ENCODE measurements around the gene PACS2. TPM values are rescaled to one million over a fixed set of nuclear protein-coding genes. Genes with fewer than 3 reads are reported as not detected.

Gene PACS2
- total RNA-seq, 1 donor from 2014 or later = 66.8 TPM

DNA sequence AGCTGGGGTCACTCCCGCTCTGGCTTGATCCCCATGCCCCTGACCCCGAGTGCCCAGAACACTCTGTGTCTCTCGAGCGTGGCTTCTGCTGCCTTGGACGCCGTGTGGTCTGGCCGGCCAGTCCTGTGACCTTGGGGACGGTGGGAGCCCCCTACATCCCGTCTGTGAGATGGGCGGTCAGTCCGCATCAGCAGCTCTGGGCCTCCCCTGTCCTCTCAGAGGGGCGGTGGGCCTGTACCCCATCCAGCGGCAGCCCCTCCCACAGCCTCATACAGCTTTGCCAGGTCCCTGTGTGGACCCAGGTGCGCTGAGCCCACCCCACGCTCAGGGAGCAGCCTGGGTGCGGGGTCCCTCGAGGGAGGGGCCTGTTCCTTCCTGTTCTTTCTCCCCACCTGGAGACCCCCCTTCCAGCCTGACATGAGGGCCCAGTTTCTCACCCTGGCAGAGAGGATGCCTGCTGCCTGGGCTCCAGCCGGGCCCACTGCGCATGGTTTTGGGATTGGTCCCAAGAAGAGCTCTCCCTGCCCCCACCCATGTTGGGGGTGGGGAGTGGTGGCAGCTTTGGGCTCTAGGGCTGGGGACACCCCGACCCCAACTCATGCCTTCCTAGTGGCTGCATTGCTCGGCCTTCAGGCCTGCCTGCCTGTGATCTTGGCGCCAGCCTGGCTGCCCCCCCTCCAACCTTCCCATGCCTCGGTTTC is 106.6 kb downstream of the PACS2 start:
- intact Hi-C loops (cut with DNase I) = no loop called here
- DNase-seq = no peak
- ATAC-seq (ENCODE audit: poor library complexity) = peak; percentile 16

DNA sequence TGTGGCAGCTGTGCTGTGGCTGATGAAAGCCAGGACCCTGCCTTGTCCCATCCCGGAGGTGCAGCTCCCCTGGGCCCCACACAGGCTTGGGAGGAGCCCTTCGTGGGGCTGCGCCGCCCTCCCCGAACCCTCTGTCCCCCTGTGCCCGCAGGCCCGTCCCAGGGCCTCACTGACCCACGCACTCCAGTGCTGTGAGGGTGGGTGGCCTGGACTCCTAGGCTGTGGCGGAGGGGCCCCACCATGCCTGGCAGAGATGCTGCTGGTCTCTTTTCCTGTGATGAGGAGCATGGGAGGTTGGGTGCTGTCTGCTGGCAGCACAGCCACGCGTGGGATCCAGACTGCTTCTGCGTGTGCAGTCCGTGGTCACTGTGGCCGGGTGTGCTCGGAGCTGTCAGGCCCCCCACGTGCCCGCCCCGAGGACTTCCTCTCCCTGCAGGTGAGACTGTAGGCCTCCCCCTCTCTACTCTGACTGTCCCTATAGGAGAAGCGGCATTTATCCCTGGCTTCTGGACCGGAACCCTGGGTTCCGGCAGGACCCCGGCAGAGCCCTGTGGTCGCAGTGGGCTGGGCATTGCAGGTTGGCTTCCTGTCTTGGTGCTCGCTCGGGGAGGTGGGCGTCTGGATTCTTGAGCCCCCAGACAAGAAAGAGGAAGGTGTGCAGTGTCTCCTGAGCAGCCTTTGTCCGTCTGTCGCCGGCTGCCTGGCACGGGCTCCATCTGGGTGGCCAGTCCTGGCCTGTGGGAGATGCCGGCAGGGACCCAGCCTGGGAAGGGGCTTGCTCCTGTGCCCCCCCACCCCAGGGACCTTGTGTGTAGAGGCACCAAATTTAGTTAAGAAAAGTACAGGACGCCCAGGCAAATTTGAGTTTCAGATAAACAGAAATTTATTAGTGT is 107.4 kb downstream of the PACS2 start:
- no peak for DNase-seq
- ATAC-seq (ENCODE audit: poor library complexity) = peak; percentile 4
- intact Hi-C loops (cut with DNase I) = no loop called here

DNA sequence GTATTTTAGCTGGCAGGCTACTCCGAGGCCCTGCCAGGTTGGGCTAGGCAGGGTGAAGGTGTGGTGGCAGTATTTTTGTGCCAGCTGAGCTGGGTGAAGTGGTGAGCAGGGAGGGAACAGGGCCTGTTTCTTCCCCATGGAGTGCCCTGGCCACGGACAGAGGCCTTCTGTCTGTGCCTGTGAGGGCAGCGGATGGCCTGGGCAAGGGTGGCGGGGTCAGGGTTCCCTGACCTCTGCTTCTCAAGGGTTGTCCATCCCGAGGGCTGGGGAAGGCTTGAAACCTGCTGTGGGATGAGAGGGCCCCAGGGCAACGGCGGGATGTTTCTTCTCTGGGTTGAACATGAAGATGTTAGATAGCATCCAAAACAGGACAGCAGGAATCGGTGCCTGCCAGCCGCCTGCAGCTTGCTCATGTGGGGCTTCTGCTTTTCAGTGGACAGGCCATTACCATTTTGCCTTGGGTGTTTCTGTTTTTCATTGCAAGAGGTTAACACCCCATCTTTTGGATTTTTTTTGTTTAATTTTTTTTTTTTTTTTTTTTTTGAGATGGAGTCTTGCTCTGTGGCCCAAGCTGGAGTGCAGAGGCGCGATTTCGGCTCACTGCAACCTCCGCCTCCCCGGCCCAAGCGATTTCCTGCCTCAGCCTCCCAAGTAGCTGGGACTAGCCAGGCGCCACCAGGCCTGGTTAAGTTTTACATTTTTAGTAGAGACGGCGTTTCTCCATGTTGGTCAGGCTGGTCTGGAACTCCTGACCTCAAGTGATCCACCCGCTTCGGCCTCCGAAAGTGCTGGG is 108.3 kb downstream of the PACS2 start:
- intact Hi-C loops (cut with DNase I) = no loop called here
- no peak for DNase-seq
- peak; percentile 44 for ATAC-seq (ENCODE audit: poor library complexity)

DNA sequence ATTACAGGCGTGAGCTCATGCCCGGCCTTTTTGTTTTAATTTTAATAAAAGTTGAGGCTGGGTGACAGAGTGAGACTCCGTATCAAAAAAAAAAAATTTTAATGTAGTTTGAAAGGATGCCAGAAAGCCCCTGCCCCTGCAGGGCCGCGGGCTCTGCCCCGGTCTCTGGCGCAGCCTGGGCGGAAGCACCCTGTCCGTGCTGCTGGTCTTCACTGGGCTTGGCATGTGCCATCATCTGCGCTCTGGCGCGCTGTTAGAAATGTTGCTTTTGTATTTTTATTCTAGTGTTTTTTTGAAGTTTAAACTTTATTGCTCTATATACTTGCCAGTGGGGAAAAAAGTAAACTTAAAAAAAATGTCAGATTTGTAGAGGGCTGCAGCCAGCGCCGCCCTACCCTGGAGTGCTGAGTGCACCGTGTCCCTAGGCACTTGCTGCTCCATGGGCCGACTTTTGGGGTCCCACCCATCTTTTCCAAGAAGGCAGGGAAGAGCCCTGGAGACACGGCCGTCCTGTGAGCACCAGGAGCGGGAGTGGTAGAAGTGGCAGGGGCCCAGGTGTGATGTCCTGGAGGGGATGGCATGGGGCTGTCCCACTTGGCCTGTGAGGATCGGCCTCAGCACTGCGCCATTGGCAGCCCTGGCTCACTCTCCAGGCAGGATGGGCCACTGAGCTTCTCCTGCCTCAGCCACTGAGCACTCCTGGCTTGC is 109.1 kb downstream of the PACS2 start:
- ATAC-seq (ENCODE audit: poor library complexity) (no peak), DNase-seq (no peak)
- intact Hi-C loops (cut with DNase I) = no loop called here

- DNase-seq = no peak
- intact Hi-C loops (cut with DNase I) = no loop called here
- no peak for ATAC-seq (ENCODE audit: poor library complexity)
Measured at GRCh38 chr14:105424861-105425260, 110.3 kb downstream of the PACS2 start.

GRCh38 chr14:105425823-105426247 is 111.3 kb downstream of the PACS2 start:
- intact Hi-C loops (cut with DNase I) = no loop called here
- DNase-seq (no peak), ATAC-seq (ENCODE audit: poor library complexity) (no peak)

- ATAC-seq (ENCODE audit: poor library complexity) (no peak), DNase-seq (no peak)
- intact Hi-C loops (cut with DNase I) = no loop called here
Measured at GRCh38 chr14:105426416-105427130, 112.0 kb downstream of the PACS2 start.

- ATAC-seq (ENCODE audit: poor library complexity) (no peak), DNase-seq (no peak)
- intact Hi-C loops (cut with DNase I) = no loop called here
Measured at GRCh38 chr14:105427412-105427811, 112.9 kb downstream of the PACS2 start.

GRCh38 chr14:105427936-105428485 is 113.5 kb downstream of the PACS2 start:
- intact Hi-C loops (cut with DNase I) = no loop called here
- ATAC-seq (ENCODE audit: poor library complexity) (no peak), DNase-seq (no peak)

DNA sequence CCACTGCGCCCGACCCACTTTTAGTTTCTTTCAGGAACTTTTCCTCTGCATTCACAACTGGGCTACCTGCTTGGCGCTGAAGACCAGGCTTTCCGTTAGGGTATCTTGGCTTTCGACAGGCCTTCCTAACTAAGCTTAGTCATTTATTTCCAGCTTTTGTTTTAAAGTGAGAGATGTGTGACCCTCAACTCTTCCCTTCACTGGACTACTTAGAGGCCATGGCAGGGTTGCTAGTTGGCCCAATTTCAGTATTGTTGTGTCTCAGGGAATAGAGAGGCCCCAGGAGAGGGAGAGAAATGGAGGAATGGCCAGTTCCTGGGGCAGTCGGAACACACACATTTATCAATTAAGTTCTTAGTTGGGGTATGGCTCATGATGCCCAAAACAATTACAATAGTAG is 115.5 kb downstream of the PACS2 start:
- intact Hi-C loops (cut with DNase I) = no loop called here
- DNase-seq (no peak), ATAC-seq (ENCODE audit: poor library complexity) (no peak)

GRCh38 chr14:105430565-105430964 is 116.0 kb downstream of the PACS2 start:
- no peak for DNase-seq
- ATAC-seq (ENCODE audit: poor library complexity) = no peak
- intact Hi-C loops (cut with DNase I) = no loop called here

GRCh38 chr14:105431256-105431655 is 116.7 kb downstream of the PACS2 start:
- intact Hi-C loops (cut with DNase I) = no loop called here
- DNase-seq (no peak), ATAC-seq (ENCODE audit: poor library complexity) (no peak)

DNA sequence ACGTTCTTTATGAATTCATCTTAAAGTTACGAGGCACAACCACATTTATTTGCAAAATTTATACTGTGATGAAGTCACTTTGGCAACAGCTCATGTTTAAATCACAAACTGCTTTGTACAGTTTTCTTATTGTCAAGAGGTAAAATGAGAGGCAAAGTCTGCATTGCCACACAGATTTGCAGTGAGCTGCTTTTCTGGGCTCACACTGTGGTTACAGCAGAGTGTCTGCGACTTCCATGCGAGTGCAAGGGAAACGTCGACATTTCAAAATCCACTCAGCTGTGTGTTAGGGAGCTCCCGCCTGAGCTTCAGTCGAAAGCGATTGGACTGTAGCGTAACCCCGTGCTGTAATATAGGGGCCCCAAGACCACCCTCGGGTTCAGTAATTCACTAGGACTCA is 118.1 kb downstream of the PACS2 start:
- intact Hi-C loops (cut with DNase I) = no loop called here
- no peak for DNase-seq
- ATAC-seq (ENCODE audit: poor library complexity) = no peak

GRCh38 chr14:105433161-105433605 is 118.6 kb downstream of the PACS2 start:
- no peak for ATAC-seq (ENCODE audit: poor library complexity)
- intact Hi-C loops (cut with DNase I) = no loop called here
- DNase-seq = no peak

DNA sequence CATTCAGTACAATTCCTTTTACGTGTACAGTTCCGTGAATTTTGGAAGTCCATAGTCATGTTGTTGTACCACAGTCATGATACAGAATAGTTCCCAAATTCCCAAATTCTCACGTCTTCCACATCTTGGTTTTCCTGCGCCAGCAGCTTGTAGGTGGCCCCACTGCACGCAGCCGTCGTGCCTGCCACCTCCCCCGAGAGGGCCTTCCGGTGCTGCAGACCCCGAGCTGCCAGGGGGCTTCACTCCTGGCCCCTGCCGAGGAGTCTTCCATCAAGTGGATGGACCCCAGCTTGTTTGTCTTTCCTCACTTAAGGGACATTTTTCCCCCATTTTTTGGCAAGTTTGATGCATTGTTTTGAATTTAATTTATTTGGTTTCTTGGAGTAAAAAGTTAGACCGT is 121.9 kb downstream of the PACS2 start:
- no peak for DNase-seq
- intact Hi-C loops (cut with DNase I) = no loop called here
- no peak for ATAC-seq (ENCODE audit: poor library complexity)

DNA sequence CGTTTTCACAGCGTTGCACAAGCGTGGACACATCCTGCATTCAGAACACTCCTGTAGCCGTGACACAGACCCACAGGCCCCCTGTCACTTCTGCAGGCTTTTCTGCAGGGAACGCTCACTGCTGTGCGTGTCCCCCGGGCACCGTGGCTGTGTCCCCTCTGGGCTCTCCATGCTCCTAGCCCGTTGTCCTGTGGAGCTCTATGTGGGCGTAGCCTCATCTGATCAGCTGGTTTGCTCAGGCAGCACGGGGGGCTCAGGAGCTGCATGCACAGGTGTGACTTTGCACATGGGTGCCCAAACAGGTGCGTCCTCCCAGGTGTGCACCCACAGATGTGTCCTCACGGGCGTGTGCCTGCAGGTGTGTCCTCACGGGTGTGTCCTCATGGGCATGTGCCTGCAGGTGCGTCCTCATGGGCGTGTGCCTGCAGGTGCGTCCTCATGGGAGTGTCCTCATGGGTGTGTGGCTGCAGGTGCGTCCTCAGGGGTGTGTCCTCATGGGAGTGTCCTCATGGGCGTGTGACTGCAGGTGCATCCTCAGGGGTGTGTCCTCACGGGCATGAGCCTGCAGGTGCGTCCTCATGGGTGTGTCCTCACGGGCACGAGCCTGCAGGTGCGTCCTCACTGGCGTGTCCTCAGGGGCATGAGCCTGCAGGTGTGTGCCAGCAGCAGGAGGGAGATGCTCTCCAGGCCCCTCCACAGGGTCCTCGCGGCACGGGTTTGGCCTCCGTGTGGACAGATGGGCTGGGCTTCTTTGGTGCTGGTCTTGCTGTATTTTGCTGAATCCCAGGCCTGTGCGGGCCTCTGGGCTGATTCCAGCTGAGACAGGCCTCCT is 122.6 kb downstream of the PACS2 start:
- ATAC-seq (ENCODE audit: poor library complexity) (no peak), DNase-seq (no peak)
- intact Hi-C loops (cut with DNase I) = no loop called here
